ENCODE measurements around the gene CDC25A. TPM values are rescaled to one million over a fixed set of nuclear protein-coding genes. Genes with fewer than 3 reads are reported as not detected.

Gene CDC25A
- total and polyA plus RNA-seq, 2 of the 13 experiments (the other 11 are each of a cell fraction or from before 2014, with no cell fraction given): 7.9 to 45.4 TPM

DNA sequence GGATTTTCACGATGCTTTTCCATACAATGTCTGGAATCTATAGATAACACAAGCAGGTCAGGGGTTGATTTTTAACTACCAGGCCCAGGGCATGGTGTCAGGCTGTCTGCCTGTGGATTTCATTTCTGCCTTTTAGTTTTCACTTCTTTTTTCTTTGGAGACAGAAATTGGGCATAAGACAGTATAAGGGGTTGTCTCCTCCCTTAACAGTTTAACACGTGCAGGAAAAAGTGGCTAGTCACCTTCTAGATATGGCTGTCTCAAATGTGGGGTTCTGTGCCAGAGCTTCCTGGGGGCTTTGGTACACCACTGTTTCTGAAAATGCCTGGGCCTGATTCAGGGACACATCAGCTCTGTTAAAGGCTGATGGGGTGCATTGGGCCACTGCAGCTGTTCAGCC is 45.3 kb upstream of the CDC25A start:
- Histone ChIP-seq H2AFZ (ENCODE audit: low read length) (no peak overlapping the region), H3K4me3 (replicated peaks in 1 of 3; ENCODE audit: insufficient read depth in 1 of 3, low read depth in 2 of 3, low read length in 3 of 3) (no peak overlapping the region), H3K27me3 (ENCODE audit: control insufficient read depth in 1 of 2, insufficient read depth in 2 of 2, low read length in 2 of 2) (no peaks in the 10 kb centered on the region), H3K4me1 (ENCODE audit: insufficient read depth, low read length) (peaks cover 42% of the 10 kb centered on the region), H4K20me1 (ENCODE audit: insufficient read depth, low read length) (no peaks in the 10 kb centered on the region), H3K9me3 (ENCODE audit: low read length) (no peaks in the 10 kb centered on the region), H3K79me2 (ENCODE audit: insufficient read depth, low read length) (no peaks in the 10 kb centered on the region), H3K4me2 (ENCODE audit: low read depth, low read length) (no peak overlapping the region), H3K9ac (ENCODE audit: insufficient read depth, low read depth, low read length) (no peak overlapping the region), H3K36me3 (replicated peaks in 1 of 2; ENCODE audit: control insufficient read depth in 1 of 2, insufficient read depth in 2 of 2, low read length in 2 of 2) (no peaks in the 10 kb centered on the region), H3K27ac (ENCODE audit: extremely low read length, insufficient read depth, low read length) (no peak overlapping the region)
- FAIRE-seq (no peak), DNase-seq (ENCODE audit: low spot score) (no peak), ATAC-seq (no peak)
- ChIA-PET POLR2A (interaction anchor here (0.7 kb wide), 1 partner anchor 67 kb away, joined by 3 read pairs; no protein-coding TSS in a partner anchor), CTCF (ENCODE audit: low intra/inter-chr PET ratio, low total read pairs) (interaction anchor here (0.9 to 2.1 kb wide), 2 partner anchors 40 to 201 kb away, joined by 4 to 28 read pairs; no protein-coding TSS in a partner anchor)
- no TSS peak for BruUV-seq (replicated peaks)
- intact Hi-C loops (cut with micrococcal nuclease; ENCODE audit: unreplicated experiment): loop anchor here (2.0 kb wide), 1 partner anchor 203 kb away; no protein-coding TSS in a partner anchor
- TF ChIP-seq SRSF9 (IDR thresholded peaks at IDR 0.05; ENCODE audit: borderline replicate concordance, insufficient read depth, low read depth, low read length, poor library complexity, severe bottlenecking) (no peak), HCFC1 (IDR thresholded peaks at IDR 0.05; ENCODE audit: low read depth, low read length) (no peak), RCOR2 (CRISPR knock-in tag; IDR thresholded peaks at IDR 0.05) (no peak), SRF (IDR thresholded peaks at IDR 0.05; ENCODE audit: low read depth, low read length) (no peak), ONECUT2 (CRISPR knock-in tag; IDR thresholded peaks at IDR 0.05) (no peak), KLF12 (CRISPR knock-in tag; IDR thresholded peaks at IDR 0.05; ENCODE audit: borderline replicate concordance) (no peak), ZNF747 (CRISPR knock-in tag; IDR thresholded peaks at IDR 0.05; ENCODE audit: borderline replicate concordance) (no peak), ZSCAN12 (CRISPR knock-in tag; IDR thresholded peaks at IDR 0.05) (no peak)
- TF ChIP-seq, protein P1, sequence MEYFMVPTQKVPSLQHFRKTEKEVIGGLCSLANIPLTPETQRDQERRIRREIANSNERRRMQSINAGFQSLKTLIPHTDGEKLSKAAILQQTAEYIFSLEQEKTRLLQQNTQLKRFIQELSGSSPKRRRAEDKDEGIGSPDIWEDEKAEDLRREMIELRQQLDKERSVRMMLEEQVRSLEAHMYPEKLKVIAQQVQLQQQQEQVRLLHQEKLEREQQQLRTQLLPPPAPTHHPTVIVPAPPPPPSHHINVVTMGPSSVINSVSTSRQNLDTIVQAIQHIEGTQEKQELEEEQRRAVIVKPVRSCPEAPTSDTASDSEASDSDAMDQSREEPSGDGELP (IDR thresholded peaks at IDR 0.05; ENCODE audit: borderline replicate concordance, low read depth): no peak
- WGBS (ENCODE audit: low lambda C conversion rate): 35% methylated on average over 2 of the region's 2 CpGs
- in situ Hi-C loops (cut with HindIII; ENCODE audit: extremely low pct_ligation_motif_present, low pct_unique_long_range_greater_than_20kb): loop anchor here (5.0 kb wide), 1 partner anchor 204 kb away; no protein-coding TSS in a partner anchor
